WTC11 (cell line): ENCODE results near the gene PRKAR1B. TPM values are rescaled to one million over a fixed set of nuclear protein-coding genes. Genes with fewer than 3 reads are reported as not detected.

Source experiments
- ATAC-seq: fragments of 200-7000 bp; cut with Tn5 transposase; 2 replicates; pipeline ENCODE4 v1.10.0; 2021; ENCODE audit warnings: mild to moderate bottlenecking, moderate library complexity
- CTCF ChIA-PET: fragments of 300-600 bp; sonication (Branson Sonifier 250); formaldehyde crosslinking; loops from one replicate; lab custom pipeline; 2021; ENCODE audit warnings: antibody characterized with exemption; lab: Charles Lee
- POLR2A ChIA-PET: fragments of 350-600 bp; sonication (Branson Sonifier 250); formaldehyde crosslinking; loops from one replicate; lab custom pipeline; 2021; ENCODE audit warnings: antibody characterized with exemption; lab: Charles Lee
- DNase-seq: peaks from one replicate; pipeline ENCODE4 v3.0.0; 2021; ENCODE audit warnings: low spot score
- H3K27ac Mint-ChIP-seq: 2 replicates; pipeline ENCODE4 v1.8.0; 2021; ENCODE audit warnings: mixed read lengths
- H3K27me3 Mint-ChIP-seq: 2 replicates; pipeline ENCODE4 v1.8.0; 2021; ENCODE audit warnings: low read depth, mild to moderate bottlenecking, moderate library complexity, mixed read lengths
- H3K36me3 Mint-ChIP-seq: 2 replicates; pipeline ENCODE4 v1.8.0; 2021; ENCODE audit warnings: mixed read lengths
- H3K4me1 Mint-ChIP-seq: 2 replicates; pipeline ENCODE4 v1.8.0; 2022; ENCODE audit warnings: mixed read lengths
- H3K4me3 Mint-ChIP-seq: 2 replicates; pipeline ENCODE4 v1.8.0; 2021; ENCODE audit warnings: mild to moderate bottlenecking, moderate library complexity, mixed read lengths
- H3K9me3 Mint-ChIP-seq: 2 replicates; pipeline ENCODE4 v1.8.0; 2021; ENCODE audit warnings: mixed read lengths
- ARID4B ChIP-seq: sonication (generic); formaldehyde crosslinking; IDR thresholded peaks from 2 replicates; pipeline ENCODE4 v1.8.0; 2023; ENCODE audit warnings: missing genetic modification reagents, mild to moderate bottlenecking, borderline replicate concordance
- ATF6 ChIP-seq: sonication (generic); formaldehyde crosslinking; IDR thresholded peaks from 2 replicates; pipeline ENCODE4 v1.8.1; 2023; ENCODE audit warnings: mild to moderate bottlenecking, missing genetic modification reagents
- CTCF ChIP-seq: fragments of 200-600 bp; IDR thresholded peaks from 2 replicates; pipeline ENCODE4 v1.8.0; 2022; ENCODE audit warnings: antibody characterized with exemption
- ESRRA ChIP-seq: sonication (generic); formaldehyde crosslinking; IDR thresholded peaks from 2 replicates; pipeline ENCODE4 v1.8.1; 2022; ENCODE audit warnings: mild to moderate bottlenecking, missing genetic modification reagents, borderline replicate concordance
- FOXP1 ChIP-seq: sonication (generic); formaldehyde crosslinking; IDR thresholded peaks from 2 replicates; pipeline ENCODE4 v1.8.0; 2022; ENCODE audit warnings: missing genetic modification reagents, mild to moderate bottlenecking, moderate library complexity, borderline replicate concordance
- MYBL2 ChIP-seq: sonication (generic); formaldehyde crosslinking; IDR thresholded peaks from 2 replicates; pipeline ENCODE4 v1.8.1; 2023; ENCODE audit warnings: mild to moderate bottlenecking, moderate library complexity, missing genetic modification reagents
- OVOL2 ChIP-seq: fragments of 250-450 bp; sonication (Bioruptor Pico); IDR thresholded peaks from 2 replicates; pipeline ENCODE4 v1.9.0; 2021; ENCODE audit warnings: mild to moderate bottlenecking, borderline replicate concordance
- RORB ChIP-seq: fragments of 250-450 bp; sonication (Bioruptor Pico); IDR thresholded peaks from 2 replicates; pipeline ENCODE4 v1.9.0; 2021; ENCODE audit warnings: mild to moderate bottlenecking
- TEAD4 ChIP-seq: sonication (generic); formaldehyde crosslinking; IDR thresholded peaks from 2 replicates; pipeline ENCODE4 v1.8.0; 2022; ENCODE audit warnings: mild to moderate bottlenecking, missing genetic modification reagents
- ZBTB21 ChIP-seq: sonication (generic); formaldehyde crosslinking; IDR thresholded peaks from 2 replicates; pipeline ENCODE4 v1.8.1; 2023; ENCODE audit warnings: mild to moderate bottlenecking, missing genetic modification reagents, borderline replicate concordance
- ZNF121 ChIP-seq: sonication (generic); formaldehyde crosslinking; IDR thresholded peaks from 2 replicates; pipeline ENCODE4 v1.8.0; 2023; ENCODE audit warnings: missing genetic modification reagents
- total RNA-seq: library from RNA; stranded (reverse); gene quantifications from 3 replicates; pipeline ENCODE4 v1.2.3, GENCODE V29; 2021
- TF ChIP-seq, protein P1 (sequence below): sonication (generic); formaldehyde crosslinking; IDR thresholded peaks from 2 replicates; pipeline ENCODE4 v1.8.0; 2022; ENCODE audit warnings: missing genetic modification reagents
- TF ChIP-seq, protein P2 (sequence below): sonication (generic); formaldehyde crosslinking; IDR thresholded peaks from 2 replicates; pipeline ENCODE4 v1.8.1; 2022; ENCODE audit warnings: low read depth, missing genetic modification reagents, borderline replicate concordance
- TF ChIP-seq, protein P3 (sequence below): fragments of 250-450 bp; sonication (Bioruptor Pico); IDR thresholded peaks from 2 replicates; pipeline ENCODE4 v1.9.0; 2021; ENCODE audit warnings: mild to moderate bottlenecking, borderline replicate concordance

Gene PRKAR1B
- total RNA-seq, 1 experiment from 2014 or later: 43.6 TPM

GRCh38 chr7:628402-628763, 98.7 kb downstream of the PRKAR1B start:
- POLR2A ChIA-PET: no interaction called here
- Mint-ChIP-seq H3K4me1 (no peaks in the 10 kb centered on the region), H3K4me3 (no peak overlapping the region), H3K36me3 (peaks cover 15% of the 10 kb centered on the region), H3K27ac (no peak overlapping the region), H3K9me3 (peaks cover 15% of the 10 kb centered on the region), H3K27me3 (peaks cover 6% of the 10 kb centered on the region)
- CTCF ChIA-PET: no interaction called here
- no peak for ATAC-seq
- TF ChIP-seq FOXP1 (CRISPR knock-in tag) (no peak), ARID4B (CRISPR knock-in tag) (no peak), OVOL2 (no peak), ZNF121 (CRISPR knock-in tag) (no peak), RORB (no peak), ATF6 (CRISPR knock-in tag) (no peak), TEAD4 (no peak), CTCF (no peak)
- TF ChIP-seq, protein P1, sequence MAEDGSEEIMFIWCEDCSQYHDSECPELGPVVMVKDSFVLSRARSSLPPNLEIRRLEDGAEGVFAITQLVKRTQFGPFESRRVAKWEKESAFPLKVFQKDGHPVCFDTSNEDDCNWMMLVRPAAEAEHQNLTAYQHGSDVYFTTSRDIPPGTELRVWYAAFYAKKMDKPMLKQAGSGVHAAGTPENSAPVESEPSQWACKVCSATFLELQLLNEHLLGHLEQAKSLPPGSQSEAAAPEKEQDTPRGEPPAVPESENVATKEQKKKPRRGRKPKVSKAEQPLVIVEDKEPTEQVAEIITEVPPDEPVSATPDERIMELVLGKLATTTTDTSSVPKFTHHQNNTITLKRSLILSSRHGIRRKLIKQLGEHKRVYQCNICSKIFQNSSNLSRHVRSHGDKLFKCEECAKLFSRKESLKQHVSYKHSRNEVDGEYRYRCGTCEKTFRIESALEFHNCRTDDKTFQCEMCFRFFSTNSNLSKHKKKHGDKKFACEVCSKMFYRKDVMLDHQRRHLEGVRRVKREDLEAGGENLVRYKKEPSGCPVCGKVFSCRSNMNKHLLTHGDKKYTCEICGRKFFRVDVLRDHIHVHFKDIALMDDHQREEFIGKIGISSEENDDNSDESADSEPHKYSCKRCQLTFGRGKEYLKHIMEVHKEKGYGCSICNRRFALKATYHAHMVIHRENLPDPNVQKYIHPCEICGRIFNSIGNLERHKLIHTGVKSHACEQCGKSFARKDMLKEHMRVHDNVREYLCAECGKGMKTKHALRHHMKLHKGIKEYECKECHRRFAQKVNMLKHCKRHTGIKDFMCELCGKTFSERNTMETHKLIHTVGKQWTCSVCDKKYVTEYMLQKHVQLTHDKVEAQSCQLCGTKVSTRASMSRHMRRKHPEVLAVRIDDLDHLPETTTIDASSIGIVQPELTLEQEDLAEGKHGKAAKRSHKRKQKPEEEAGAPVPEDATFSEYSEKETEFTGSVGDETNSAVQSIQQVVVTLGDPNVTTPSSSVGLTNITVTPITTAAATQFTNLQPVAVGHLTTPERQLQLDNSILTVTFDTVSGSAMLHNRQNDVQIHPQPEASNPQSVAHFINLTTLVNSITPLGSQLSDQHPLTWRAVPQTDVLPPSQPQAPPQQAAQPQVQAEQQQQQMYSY: no peak
- DNase-seq: no peak

DNA sequence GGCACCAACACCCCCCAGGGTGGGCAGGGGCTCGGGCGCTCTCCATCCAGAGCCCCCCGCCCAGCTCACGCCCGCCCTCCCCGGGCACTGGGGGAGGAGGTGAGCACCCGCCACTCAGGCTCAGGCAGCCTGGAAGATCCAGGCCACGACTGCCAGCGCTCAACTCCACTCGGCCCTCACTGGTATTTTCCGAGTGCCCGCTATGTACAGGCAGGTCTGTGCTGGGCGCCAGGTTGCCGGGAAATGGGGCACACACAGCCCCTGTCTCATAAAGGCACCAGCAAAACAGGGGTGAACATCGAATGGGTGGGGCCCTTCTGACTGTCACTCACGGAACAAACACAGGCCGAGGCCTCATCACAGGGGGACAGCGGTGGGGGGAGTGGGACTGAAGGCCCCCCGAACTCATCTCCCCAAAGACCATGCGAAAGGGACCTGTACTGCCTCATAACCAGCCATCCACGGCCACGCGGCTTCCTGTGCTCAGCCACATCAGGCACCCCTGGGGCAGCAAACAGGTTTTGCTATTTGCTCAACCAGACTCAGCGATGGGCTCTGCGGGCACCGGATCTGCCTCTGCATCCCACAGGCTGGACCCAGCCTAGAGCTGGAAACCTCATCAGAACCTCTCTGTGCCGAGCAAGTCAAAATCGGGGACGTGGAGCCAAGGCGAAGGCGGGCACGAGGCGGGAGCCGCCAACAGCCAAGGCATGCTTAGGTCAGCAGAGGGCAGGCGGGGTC, 99.2 kb downstream of the PRKAR1B start:
- DNase-seq (no peak), ATAC-seq (no peak)
- H3K27me3 Mint-ChIP-seq: peaks cover 6% of the 10 kb centered on the region
- peaks cover 15% of the 10 kb centered on the region for H3K36me3 Mint-ChIP-seq
- 0 out of 2 replicates have a peak, but pooled peaks cover 5% of the 10 kb centered on the region for H3K4me1 Mint-ChIP-seq
- H3K4me3 Mint-ChIP-seq: no peak overlapping the region
- H3K27ac Mint-ChIP-seq: no peak overlapping the region; the same call in 1 of the 2 replicates
- ChIA-PET POLR2A (no interaction called here), CTCF (no interaction called here)
- H3K9me3 Mint-ChIP-seq: peaks cover 15% of the 10 kb centered on the region
- TF ChIP-seq, protein P2, sequence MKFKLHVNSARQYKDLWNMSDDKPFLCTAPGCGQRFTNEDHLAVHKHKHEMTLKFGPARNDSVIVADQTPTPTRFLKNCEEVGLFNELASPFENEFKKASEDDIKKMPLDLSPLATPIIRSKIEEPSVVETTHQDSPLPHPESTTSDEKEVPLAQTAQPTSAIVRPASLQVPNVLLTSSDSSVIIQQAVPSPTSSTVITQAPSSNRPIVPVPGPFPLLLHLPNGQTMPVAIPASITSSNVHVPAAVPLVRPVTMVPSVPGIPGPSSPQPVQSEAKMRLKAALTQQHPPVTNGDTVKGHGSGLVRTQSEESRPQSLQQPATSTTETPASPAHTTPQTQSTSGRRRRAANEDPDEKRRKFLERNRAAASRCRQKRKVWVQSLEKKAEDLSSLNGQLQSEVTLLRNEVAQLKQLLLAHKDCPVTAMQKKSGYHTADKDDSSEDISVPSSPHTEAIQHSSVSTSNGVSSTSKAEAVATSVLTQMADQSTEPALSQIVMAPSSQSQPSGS (CRISPR knock-in tag): no peak
- TF ChIP-seq MYBL2 (CRISPR knock-in tag) (no peak), ESRRA (CRISPR knock-in tag) (no peak), ZBTB21 (CRISPR knock-in tag) (no peak)
- TF ChIP-seq, protein P3, sequence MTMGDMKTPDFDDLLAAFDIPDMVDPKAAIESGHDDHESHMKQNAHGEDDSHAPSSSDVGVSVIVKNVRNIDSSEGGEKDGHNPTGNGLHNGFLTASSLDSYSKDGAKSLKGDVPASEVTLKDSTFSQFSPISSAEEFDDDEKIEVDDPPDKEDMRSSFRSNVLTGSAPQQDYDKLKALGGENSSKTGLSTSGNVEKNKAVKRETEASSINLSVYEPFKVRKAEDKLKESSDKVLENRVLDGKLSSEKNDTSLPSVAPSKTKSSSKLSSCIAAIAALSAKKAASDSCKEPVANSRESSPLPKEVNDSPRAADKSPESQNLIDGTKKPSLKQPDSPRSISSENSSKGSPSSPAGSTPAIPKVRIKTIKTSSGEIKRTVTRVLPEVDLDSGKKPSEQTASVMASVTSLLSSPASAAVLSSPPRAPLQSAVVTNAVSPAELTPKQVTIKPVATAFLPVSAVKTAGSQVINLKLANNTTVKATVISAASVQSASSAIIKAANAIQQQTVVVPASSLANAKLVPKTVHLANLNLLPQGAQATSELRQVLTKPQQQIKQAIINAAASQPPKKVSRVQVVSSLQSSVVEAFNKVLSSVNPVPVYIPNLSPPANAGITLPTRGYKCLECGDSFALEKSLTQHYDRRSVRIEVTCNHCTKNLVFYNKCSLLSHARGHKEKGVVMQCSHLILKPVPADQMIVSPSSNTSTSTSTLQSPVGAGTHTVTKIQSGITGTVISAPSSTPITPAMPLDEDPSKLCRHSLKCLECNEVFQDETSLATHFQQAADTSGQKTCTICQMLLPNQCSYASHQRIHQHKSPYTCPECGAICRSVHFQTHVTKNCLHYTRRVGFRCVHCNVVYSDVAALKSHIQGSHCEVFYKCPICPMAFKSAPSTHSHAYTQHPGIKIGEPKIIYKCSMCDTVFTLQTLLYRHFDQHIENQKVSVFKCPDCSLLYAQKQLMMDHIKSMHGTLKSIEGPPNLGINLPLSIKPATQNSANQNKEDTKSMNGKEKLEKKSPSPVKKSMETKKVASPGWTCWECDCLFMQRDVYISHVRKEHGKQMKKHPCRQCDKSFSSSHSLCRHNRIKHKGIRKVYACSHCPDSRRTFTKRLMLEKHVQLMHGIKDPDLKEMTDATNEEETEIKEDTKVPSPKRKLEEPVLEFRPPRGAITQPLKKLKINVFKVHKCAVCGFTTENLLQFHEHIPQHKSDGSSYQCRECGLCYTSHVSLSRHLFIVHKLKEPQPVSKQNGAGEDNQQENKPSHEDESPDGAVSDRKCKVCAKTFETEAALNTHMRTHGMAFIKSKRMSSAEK (CRISPR knock-in tag): no peak
